HUES64 (cell line): ENCODE data around the gene HCN1. TPM values are rescaled to one million over a fixed set of nuclear protein-coding genes. Genes with fewer than 3 reads are reported as not detected.

Experiments
- H3K27ac ChIP-seq: 2 replicates; pipeline ENCODE4 v1.7.0; 2013; ENCODE audit warnings: low read depth, low read length, inconsistent platforms
- H3K27me3 ChIP-seq: 2 replicates; pipeline ENCODE4 v1.6.1; 2013; ENCODE audit warnings: mild to moderate bottlenecking, low read length; ENCODE audit not compliant: insufficient read depth
- H3K36me3 ChIP-seq: 2 replicates; pipeline ENCODE4 v1.6.1; 2013; ENCODE audit warnings: mild to moderate bottlenecking, low read length; ENCODE audit not compliant: insufficient read depth
- H3K4me1 ChIP-seq: 2 replicates; pipeline ENCODE4 v1.6.1; 2013; ENCODE audit warnings: mild to moderate bottlenecking, low read length, moderate library complexity; ENCODE audit not compliant: insufficient read depth
- H3K4me3 ChIP-seq: 2 replicates; pipeline ENCODE4 v1.5.1; 2013; ENCODE audit warnings: mild to moderate bottlenecking, low read length, moderate library complexity
- H3K9ac ChIP-seq: 2 replicates; pipeline ENCODE4 v1.6.1; 2013; ENCODE audit warnings: mild to moderate bottlenecking, low read depth, low read length
- H3K9me3 ChIP-seq: 2 replicates; pipeline ENCODE4 v1.6.1; 2013; ENCODE audit warnings: low read depth, low read length; ENCODE audit not compliant: insufficient read depth
- WGBS: fragments of 150-250, 120-280 bp; methylation state at CpG from one replicate; pipeline ENCODE4 v1.1.7; 2013; ENCODE audit warnings: missing lambda C conversion rate; 5-methylcytosine and 5-hydroxymethylcytosine counted together
- polyA plus RNA-seq, 2 experiments: library from polyadenylated mRNA; stranded (reverse); fragments of 50-300 nt; gene quantifications; one replicate each; pipeline ENCODE4 v1.2.3, GENCODE V29; 2013

HCN1 gene
- 1.1 TPM for polyA plus RNA-seq (2013, experiment 1 of 2)
- polyA plus RNA-seq (2013, experiment 2 of 2): 0.95 TPM

- H3K4me3 ChIP-seq: peak within 1 kb of the TSS; percentile 73
- no peaks in the 10 kb centered on the region for H3K36me3 ChIP-seq
- H3K9me3 ChIP-seq: no peaks in the 10 kb centered on the region
- 14% methylated on average over 46 of the region's 46 CpGs for WGBS
- peaks cover 9% of the 10 kb centered on the region; the same call in 1 of the 2 replicates for H3K4me1 ChIP-seq
- no peak within 1 kb of the TSS; the same call in 1 of the 2 replicates for H3K27ac ChIP-seq
- H3K9ac ChIP-seq: peak within 1 kb of the TSS; percentile 40; the same call in 1 of the 2 replicates
- peaks cover 37% of the 10 kb centered on the region for H3K27me3 ChIP-seq
These were observed at the start of gene HCN1 for GRCh38 chr5:45696206-45696836. TSS of gene HCN1 (minus strand) at chr5:45696380.

GRCh38 chr5:45741110-45741509 is 44.9 kb upstream of the HCN1 start:
- Histone ChIP-seq H3K27ac (no peak overlapping the region; the same call in 1 of the 2 replicates), H3K36me3 (no peaks in the 10 kb centered on the region), H3K9me3 (peaks cover 20% of the 10 kb centered on the region; the same call in 1 of the 2 replicates), H3K27me3 (no peaks in the 10 kb centered on the region), H3K9ac (no peak overlapping the region), H3K4me3 (no peak overlapping the region), H3K4me1 (no peaks in the 10 kb centered on the region)
- WGBS: 80% methylated on average over 5 of the region's 5 CpGs

GRCh38 chr5:45737153-45737552 is 41.0 kb upstream of the HCN1 start:
- Histone ChIP-seq H3K9ac (no peak overlapping the region), H3K36me3 (no peaks in the 10 kb centered on the region), H3K9me3 (peaks cover 17% of the 10 kb centered on the region; the same call in 1 of the 2 replicates), H3K27ac (no peak overlapping the region), H3K27me3 (no peaks in the 10 kb centered on the region), H3K4me1 (no peaks in the 10 kb centered on the region), H3K4me3 (no peak overlapping the region)
- WGBS: 78% methylated on average over 3 of the region's 5 CpGs

GRCh38 chr5:45725537-45725936 is 29.4 kb upstream of the HCN1 start:
- no peaks in the 10 kb centered on the region for H3K9me3 ChIP-seq
- H3K27ac ChIP-seq: no peak overlapping the region
- no peak overlapping the region for H3K4me3 ChIP-seq
- H3K36me3 ChIP-seq: no peaks in the 10 kb centered on the region
- H3K4me1 ChIP-seq: peaks cover 11% of the 10 kb centered on the region; the same call in 1 of the 2 replicates
- H3K9ac ChIP-seq: no peak overlapping the region
- 57% methylated on average over 3 of the region's 3 CpGs for WGBS
- H3K27me3 ChIP-seq: no peaks in the 10 kb centered on the region

GRCh38 chr5:45697201-45697600 is 1.0 kb upstream of the HCN1 start:
- Histone ChIP-seq H3K4me1 (peaks cover 9% of the 10 kb centered on the region; the same call in 1 of the 2 replicates), H3K36me3 (no peaks in the 10 kb centered on the region), H3K4me3 (no peak overlapping the region), H3K27me3 (peaks cover 37% of the 10 kb centered on the region), H3K9me3 (no peaks in the 10 kb centered on the region), H3K9ac (no peak overlapping the region), H3K27ac (no peak overlapping the region)
- WGBS: 81% methylated on average over 6 of the region's 6 CpGs

GRCh38 chr5:45695804-45696156 is 400 bp downstream of the HCN1 start:
- under 1% methylated on average over 59 of the region's 59 CpGs for WGBS
- H3K4me3 ChIP-seq: peak overlapping the region; percentile 73
- peaks cover 37% of the 10 kb centered on the region for H3K27me3 ChIP-seq
- no peak overlapping the region for H3K27ac ChIP-seq
- H3K36me3 ChIP-seq: no peaks in the 10 kb centered on the region
- H3K9ac ChIP-seq: peak overlapping the region; percentile 40; the same call in 1 of the 2 replicates
- H3K4me1 ChIP-seq: peaks cover 9% of the 10 kb centered on the region; the same call in 1 of the 2 replicates
- H3K9me3 ChIP-seq: no peaks in the 10 kb centered on the region

- under 1% methylated on average over 49 of the region's 51 CpGs for WGBS
- Histone ChIP-seq H3K4me3 (peak overlapping the region; percentile 73), H3K27me3 (peaks cover 37% of the 10 kb centered on the region), H3K36me3 (no peaks in the 10 kb centered on the region), H3K9ac (no peak overlapping the region), H3K4me1 (peaks cover 9% of the 10 kb centered on the region; the same call in 1 of the 2 replicates), H3K9me3 (no peaks in the 10 kb centered on the region), H3K27ac (no peak overlapping the region; the same call in 1 of the 2 replicates)
These were observed 993 bp downstream of the HCN1 start for GRCh38 chr5:45694971-45695803.

GRCh38 chr5:45694255-45694814 is 1.8 kb downstream of the HCN1 start:
- WGBS: 34% methylated on average over 10 of the region's 14 CpGs
- Histone ChIP-seq H3K4me3 (peak overlapping the region; percentile 73), H3K27ac (no peak overlapping the region), H3K9ac (no peak overlapping the region), H3K27me3 (peaks cover 37% of the 10 kb centered on the region), H3K36me3 (no peaks in the 10 kb centered on the region), H3K4me1 (peaks cover 9% of the 10 kb centered on the region; the same call in 1 of the 2 replicates), H3K9me3 (no peaks in the 10 kb centered on the region)

GRCh38 chr5:45692481-45692880 is 3.7 kb downstream of the HCN1 start:
- H3K36me3 ChIP-seq: no peaks in the 10 kb centered on the region
- peaks cover 7% of the 10 kb centered on the region; the same call in 1 of the 2 replicates for H3K4me1 ChIP-seq
- no peak overlapping the region for H3K27ac ChIP-seq
- 86% methylated on average over 3 of the region's 3 CpGs for WGBS
- H3K9me3 ChIP-seq: no peaks in the 10 kb centered on the region
- no peak overlapping the region for H3K4me3 ChIP-seq
- peaks cover 32% of the 10 kb centered on the region for H3K27me3 ChIP-seq
- H3K9ac ChIP-seq: no peak overlapping the region

GRCh38 chr5:45691656-45692055 is 4.5 kb downstream of the HCN1 start:
- no peak overlapping the region for H3K9ac ChIP-seq
- no peaks in the 10 kb centered on the region for H3K36me3 ChIP-seq
- H3K4me3 ChIP-seq: no peak overlapping the region
- 85% methylated on average over 3 of the region's 4 CpGs for WGBS
- H3K27ac ChIP-seq: no peak overlapping the region
- peaks cover 25% of the 10 kb centered on the region for H3K27me3 ChIP-seq
- no peaks in the 10 kb centered on the region for H3K9me3 ChIP-seq
- H3K4me1 ChIP-seq: peaks cover 7% of the 10 kb centered on the region; the same call in 1 of the 2 replicates

- Histone ChIP-seq H3K27ac (no peak overlapping the region), H3K27me3 (no peaks in the 10 kb centered on the region), H3K9ac (no peak overlapping the region), H3K4me3 (no peak overlapping the region), H3K36me3 (no peaks in the 10 kb centered on the region), H3K9me3 (no peaks in the 10 kb centered on the region), H3K4me1 (peaks cover 2% of the 10 kb centered on the region; the same call in 1 of the 2 replicates)
- WGBS: 87% methylated on average over 2 of the region's 2 CpGs
These were observed 8.5 kb downstream of the HCN1 start for GRCh38 chr5:45687701-45688100.
